Neural cell (in vitro differentiated cells): ENCODE measurements around the gene UGT1A1. TPM values are rescaled to one million over a fixed set of nuclear protein-coding genes. Genes with fewer than 3 reads are reported as not detected.

Experiments used
- H2AFZ ChIP-seq: fragments of 200-600, 300-800 bp; sonication (generic), shearing (Covaris generic); 2 replicates; pipeline ENCODE4 v1.6.0; 2014; ENCODE audit warnings: low read depth, mild to moderate bottlenecking, antibody characterized with exemption, low read length, moderate library complexity
- H3F3A ChIP-seq: fragments of 200-600 bp; shearing (Covaris generic); 2 replicates; pipeline ENCODE4 v1.6.1; 2016; ENCODE audit warnings: mild to moderate bottlenecking, moderate library complexity, mixed read lengths, antibody characterized with exemption, low read length; ENCODE audit not compliant: insufficient read depth, poor library complexity, severe bottlenecking
- H3K27ac ChIP-seq: fragments of 200-600, 300-800 bp; sonication (generic), shearing (Covaris generic); 2 replicates; pipeline ENCODE4 v1.5.1; 2014; ENCODE audit warnings: mild to moderate bottlenecking, low read length, moderate library complexity
- H3K27me3 ChIP-seq: fragments of 300-800, 200-600 bp; sonication (generic), shearing (Covaris generic); 2 replicates; pipeline ENCODE4 v1.6.0; 2014; ENCODE audit warnings: mild to moderate bottlenecking, low read depth, low read length, moderate library complexity; ENCODE audit not compliant: insufficient read depth
- H3K36me3 ChIP-seq: fragments of 300-800, 200-600 bp; sonication (generic), shearing (Covaris generic); 2 replicates; pipeline ENCODE4 v1.5.1; 2014; ENCODE audit warnings: mild to moderate bottlenecking, antibody characterized with exemption, low read length, moderate library complexity; ENCODE audit not compliant: insufficient read depth
- H3K4me2 ChIP-seq: fragments of 300-800, 200-600 bp; sonication (generic), shearing (Covaris generic); 2 replicates; pipeline ENCODE4 v1.6.0; 2014; ENCODE audit warnings: mild to moderate bottlenecking, low read length
- H3K4me3 ChIP-seq: fragments of 300-800, 200-600 bp; sonication (generic), shearing (Covaris generic); 2 replicates; pipeline ENCODE4 v1.5.1; 2014; ENCODE audit warnings: mild to moderate bottlenecking, low read length, moderate library complexity
- H3K79me2 ChIP-seq: fragments of 200-600 bp; shearing (Covaris generic); replicated peaks from 2 replicates; pipeline ENCODE4 v1.6.0; 2014; ENCODE audit warnings: mild to moderate bottlenecking, low read length, moderate library complexity; ENCODE audit not compliant: insufficient read depth
- H3K9ac ChIP-seq: fragments of 300-800, 200-600 bp; sonication (generic), shearing (Covaris generic); 2 replicates; pipeline ENCODE4 v1.6.1; 2016; ENCODE audit warnings: mild to moderate bottlenecking, low read length, mixed read lengths
- H3K9me2 ChIP-seq: fragments of 200-600 bp; shearing (Covaris generic); 2 replicates; pipeline ENCODE4 v1.6.1; 2016; ENCODE audit warnings: mild to moderate bottlenecking, low read length, mixed read lengths; ENCODE audit not compliant: insufficient read depth
- H3K9me3 ChIP-seq: fragments of 200-600, 300-800 bp; sonication (generic), shearing (Covaris generic); 2 replicates; pipeline ENCODE4 v1.6.1; 2016; ENCODE audit warnings: mild to moderate bottlenecking, mixed run types, low read length, moderate library complexity, mixed read lengths
- H4K20me1 ChIP-seq: fragments of 200-600 bp; shearing (Covaris generic); 2 replicates; pipeline ENCODE4 v1.6.1; 2016; ENCODE audit warnings: mild to moderate bottlenecking, mixed run types; ENCODE audit not compliant: insufficient read depth
- CTCF ChIP-seq: fragments of 450-650 bp; IDR thresholded peaks from 2 replicates; pipeline ENCODE4 v1.5.1; 2014; ENCODE audit warnings: antibody characterized with exemption, mild to moderate bottlenecking, moderate library complexity; ENCODE audit not compliant: poor library complexity, severe bottlenecking
- EP300 ChIP-seq: fragments of 450-650 bp; conservative IDR thresholded peaks from 2 replicates; pipeline ENCODE4 v1.6.1; 2014; ENCODE audit warnings: antibody characterized with exemption, mild to moderate bottlenecking, moderate library complexity; ENCODE audit not compliant: poor library complexity, severe bottlenecking
- EZH2 ChIP-seq: fragments of 200-600, 300-800 bp; shearing (Covaris generic), sonication (generic); IDR thresholded peaks from 2 replicates; pipeline ENCODE4 v1.6.1; 2014; ENCODE audit warnings: antibody characterized with exemption, low read length, borderline replicate concordance, mild to moderate bottlenecking; ENCODE audit not compliant: insufficient read depth, poor library complexity, severe bottlenecking
- MXI1 ChIP-seq: fragments of 450-650 bp; conservative IDR thresholded peaks from 2 replicates; pipeline ENCODE4 v1.6.1; 2014; ENCODE audit warnings: antibody characterized with exemption, mild to moderate bottlenecking; ENCODE audit not compliant: poor library complexity, severe bottlenecking
- POLR2AphosphoS5 ChIP-seq: IDR thresholded peaks from 2 replicates; pipeline ENCODE4 v1.6.1; 2012
- RAD21 ChIP-seq: fragments of 450-650 bp; conservative IDR thresholded peaks from 2 replicates; pipeline ENCODE4 v1.6.1; 2014; ENCODE audit warnings: antibody characterized with exemption, mild to moderate bottlenecking, moderate library complexity
- REST ChIP-seq: IDR thresholded peaks from 2 replicates; pipeline ENCODE4 v1.6.1; 2012; ENCODE audit warnings: borderline replicate concordance
- SMC3 ChIP-seq: fragments of 450-650 bp; conservative IDR thresholded peaks from 2 replicates; pipeline ENCODE4 v1.6.1; 2014; ENCODE audit warnings: antibody characterized with exemption, mild to moderate bottlenecking, moderate library complexity; ENCODE audit not compliant: poor library complexity
- TAF1 ChIP-seq: IDR thresholded peaks from 2 replicates; pipeline ENCODE4 v1.6.1; 2012; ENCODE audit warnings: low read depth
- polyA plus RNA-seq: library from polyadenylated mRNA; depleted of rRNA; stranded (reverse); fragments of >200 nt; gene quantifications from 2 replicates; pipeline ENCODE4 v1.2.3, GENCODE V29; 2014

The UGT1A1 gene
- polyA plus RNA-seq, 1 donor from 2014 or later, result not detected

- no peak overlapping the region for H3K27ac ChIP-seq
- H3K9ac ChIP-seq, result no peak overlapping the region
- H4K20me1 ChIP-seq, result no peaks in the 10 kb centered on the region
- H2AFZ ChIP-seq, result no peak overlapping the region
- H3K36me3 ChIP-seq, result no peaks in the 10 kb centered on the region
- no peak overlapping the region for H3K4me2 ChIP-seq
- no peaks in the 10 kb centered on the region for H3F3A ChIP-seq
- no peak overlapping the region for H3K4me3 ChIP-seq
- no peak for TF ChIP-seq POLR2AphosphoS5
- TF ChIP-seq TAF1, result no peak
- TF ChIP-seq EZH2, result no peak
- TF ChIP-seq REST, result no peak
- no peak for TF ChIP-seq EP300
- TF ChIP-seq MXI1, result no peak
- TF ChIP-seq CTCF, result no peak
- no peak for TF ChIP-seq RAD21
- TF ChIP-seq SMC3, result no peak
- H3K9me2 ChIP-seq, result no peaks in the 10 kb centered on the region
- H3K79me2 ChIP-seq, result no peaks in the 10 kb centered on the region
- H3K9me3 ChIP-seq, result no peaks in the 10 kb centered on the region
- H3K27me3 ChIP-seq, result no peaks in the 10 kb centered on the region
Observed at GRCh38 chr2:233768076-233768475, 8.0 kb downstream of the UGT1A1 start.

- H2AFZ ChIP-seq, result no peak overlapping the region
- no peak overlapping the region for H3K27ac ChIP-seq
- H3K9me2 ChIP-seq, result no peaks in the 10 kb centered on the region
- H3K4me2 ChIP-seq, result no peak overlapping the region
- no peaks in the 10 kb centered on the region for H3K27me3 ChIP-seq
- no peak overlapping the region for H3K4me3 ChIP-seq
- H3K9ac ChIP-seq, result no peak overlapping the region
- no peaks in the 10 kb centered on the region for H3K36me3 ChIP-seq
- H3K9me3 ChIP-seq, result no peaks in the 10 kb centered on the region
- H3K79me2 ChIP-seq, result no peaks in the 10 kb centered on the region
- no peaks in the 10 kb centered on the region for H4K20me1 ChIP-seq
- TF ChIP-seq RAD21 (no peak), EP300 (no peak), POLR2AphosphoS5 (no peak), REST (no peak), MXI1 (no peak), TAF1 (no peak), SMC3 (no peak), EZH2 (no peak), CTCF (no peak)
- H3F3A ChIP-seq, result no peaks in the 10 kb centered on the region
Observed at GRCh38 chr2:233769260-233769659, 9.2 kb downstream of the UGT1A1 start.
